Progenitor cell of endocrine pancreas (in vitro differentiated cells): ENCODE results near the gene THTPA. TPM values are rescaled to one million over a fixed set of nuclear protein-coding genes. Genes with fewer than 3 reads are reported as not detected.
"Not testable (repeated sequence)": the region's sequence is repeated elsewhere in the genome, so short reads cannot be mapped to it uniquely, and the experiment has no call there.

Experiments used
- DNase-seq: peaks from one replicate; pipeline ENCODE4 v3.0.0; 2021; ENCODE audit warnings: low spot score; ENCODE audit not compliant: unreplicated experiment
- H3K27ac Mint-ChIP-seq: 2 replicates; pipeline ENCODE4 v1.8.0; 2021; ENCODE audit warnings: mild to moderate bottlenecking, moderate library complexity, mixed read lengths
- H3K27me3 Mint-ChIP-seq: 2 replicates; pipeline ENCODE4 v1.8.0; 2021; ENCODE audit warnings: mixed read lengths
- H3K36me3 Mint-ChIP-seq: 2 replicates; pipeline ENCODE4 v1.8.0; 2022; ENCODE audit warnings: mixed read lengths; ENCODE audit not compliant: insufficient read depth
- H3K4me1 Mint-ChIP-seq: 2 replicates; pipeline ENCODE4 v1.8.0; 2021; ENCODE audit warnings: low read depth, mixed read lengths
- H3K4me3 Mint-ChIP-seq: 2 replicates; pipeline ENCODE4 v1.8.0; 2021; ENCODE audit warnings: low read depth, mild to moderate bottlenecking, moderate library complexity, mixed read lengths
- H3K9me3 Mint-ChIP-seq: 2 replicates; pipeline ENCODE4 v1.8.0; 2021; ENCODE audit warnings: low read depth, mixed read lengths
- CTCF ChIP-seq: fragments of 200-600 bp; sonication (generic); IDR thresholded peaks from one replicate; pipeline ENCODE4 v1.5.0; 2021; ENCODE audit warnings: antibody characterized with exemption, mild to moderate bottlenecking; ENCODE audit not compliant: unreplicated experiment
- total RNA-seq: library from RNA; stranded (reverse); gene quantifications from 2 replicates; pipeline ENCODE4 v1.2.1, GENCODE V29; 2021

Gene THTPA
- total RNA-seq, 1 donor from 2014 or later, result 20.6 TPM

GRCh38 chr14:23535943-23536342, 20.1 kb upstream of the THTPA start:
- H3K27me3 Mint-ChIP-seq, result no peaks in the 10 kb centered on the region
- H3K36me3 Mint-ChIP-seq, result peaks cover 4% of the 10 kb centered on the region
- peaks cover 17% of the 10 kb centered on the region for H3K4me1 Mint-ChIP-seq
- no peak for DNase-seq
- H3K4me3 Mint-ChIP-seq, result no peak overlapping the region
- no peaks in the 10 kb centered on the region for H3K9me3 Mint-ChIP-seq
- H3K27ac Mint-ChIP-seq, result no peak overlapping the region
- TF ChIP-seq CTCF, result no peak

DNA sequence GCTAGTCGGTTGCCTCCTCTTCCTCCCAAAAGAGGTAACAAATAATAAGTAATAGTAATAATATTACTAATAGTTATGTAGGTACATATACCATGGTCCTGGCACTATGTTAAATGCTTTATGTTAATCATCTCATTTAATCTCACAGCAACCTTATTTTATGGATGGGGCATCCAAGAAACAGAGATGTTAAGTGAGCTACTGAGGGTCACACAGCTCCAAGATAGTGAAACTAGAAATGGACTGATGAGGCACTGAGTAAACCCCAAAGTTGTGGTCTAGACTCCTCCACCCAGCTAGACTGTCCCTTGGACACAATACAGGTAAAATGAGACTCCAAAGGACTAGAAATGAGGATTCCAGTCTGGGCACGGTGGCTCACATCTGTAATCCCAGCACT, 19.6 kb upstream of the THTPA start:
- H3K27ac Mint-ChIP-seq, result no peak overlapping the region
- TF ChIP-seq CTCF, result no peak
- H3K36me3 Mint-ChIP-seq, result peaks cover 4% of the 10 kb centered on the region
- no peak overlapping the region for H3K4me3 Mint-ChIP-seq
- no peaks in the 10 kb centered on the region for H3K9me3 Mint-ChIP-seq
- H3K4me1 Mint-ChIP-seq, result peaks cover 15% of the 10 kb centered on the region
- DNase-seq, result no peak
- no peaks in the 10 kb centered on the region for H3K27me3 Mint-ChIP-seq

GRCh38 chr14:23536906-23537305, 19.2 kb upstream of the THTPA start:
- H3K4me1 Mint-ChIP-seq, result peaks cover 15% of the 10 kb centered on the region
- H3K27ac Mint-ChIP-seq, DNase-seq, H3K36me3 Mint-ChIP-seq, H3K9me3 Mint-ChIP-seq, H3K27me3 Mint-ChIP-seq, H3K4me3 Mint-ChIP-seq: not testable (repeated sequence)

- H3K4me1 Mint-ChIP-seq, result peaks cover 15% of the 10 kb centered on the region
- no peaks in the 10 kb centered on the region for H3K9me3 Mint-ChIP-seq
- H3K36me3 Mint-ChIP-seq, result peaks cover 4% of the 10 kb centered on the region
- no peaks in the 10 kb centered on the region for H3K27me3 Mint-ChIP-seq
- TF ChIP-seq CTCF, result no peak
- H3K4me3 Mint-ChIP-seq, result no peak overlapping the region
- H3K27ac Mint-ChIP-seq, result no peak overlapping the region
- DNase-seq, result no peak
These were observed 18.6 kb upstream of the THTPA start for GRCh38 chr14:23537351-23538049.

- no peak for TF ChIP-seq CTCF
- Mint-ChIP-seq H3K36me3 (peaks cover 2% of the 10 kb centered on the region), H3K4me3 (no peak overlapping the region), H3K27ac (no peak overlapping the region), H3K27me3 (no peaks in the 10 kb centered on the region), H3K9me3 (no peaks in the 10 kb centered on the region), H3K4me1 (peaks cover 15% of the 10 kb centered on the region)
- no peak for DNase-seq
These were observed 17.9 kb upstream of the THTPA start for GRCh38 chr14:23538050-23538718.

DNA sequence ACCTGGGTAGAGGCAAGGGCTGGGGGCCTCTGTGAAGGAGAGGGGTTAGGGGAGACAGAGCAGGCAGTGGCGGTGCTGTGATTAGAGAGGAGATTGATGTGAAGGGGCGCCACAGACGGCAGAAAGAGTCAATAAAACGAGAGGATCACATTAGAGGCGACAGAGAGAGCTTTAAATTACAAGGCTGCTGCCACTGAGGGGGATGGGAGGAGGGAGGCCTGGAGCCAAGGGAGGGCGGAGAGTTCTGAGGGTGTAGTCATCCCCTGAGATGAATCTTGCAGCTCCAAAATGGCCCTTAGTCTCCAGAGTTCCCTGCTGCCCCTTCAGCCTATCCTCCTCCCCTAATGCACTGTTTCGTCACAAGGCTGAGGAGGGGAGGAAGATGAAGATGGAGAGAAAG, 17.3 kb upstream of the THTPA start:
- Mint-ChIP-seq H3K4me1 (peaks cover 15% of the 10 kb centered on the region), H3K4me3 (no peak overlapping the region), H3K36me3 (peaks cover 4% of the 10 kb centered on the region), H3K9me3 (no peaks in the 10 kb centered on the region), H3K27me3 (no peaks in the 10 kb centered on the region), H3K27ac (no peak overlapping the region)
- no peak for TF ChIP-seq CTCF
- DNase-seq, result no peak
